IgD-negative memory B cell (primary cell): ENCODE results near the gene CHERP. TPM values are rescaled to one million over a fixed set of nuclear protein-coding genes. Genes with fewer than 3 reads are reported as not detected.

Experiments used
- H3K27ac Mint-ChIP-seq, 3 donors: one replicate each; pipeline ENCODE4 v1.8.0; 2020 to 2022; ENCODE audit warnings: mild to moderate bottlenecking in 3 of 3, mixed read lengths in 3 of 3, moderate library complexity in 1 of 3
- H3K27me3 Mint-ChIP-seq: one replicate; pipeline ENCODE4 v1.8.0; 2021; ENCODE audit warnings: mixed read lengths
- H3K36me3 Mint-ChIP-seq: one replicate; pipeline ENCODE4 v1.8.0; 2020; ENCODE audit warnings: mild to moderate bottlenecking, mixed read lengths
- H3K4me1 Mint-ChIP-seq, 3 donors: one replicate each; pipeline ENCODE4 v1.8.0; 2020 to 2022; ENCODE audit warnings: mixed read lengths in 3 of 3, mild to moderate bottlenecking in 1 of 3
- H3K4me3 Mint-ChIP-seq, 4 donors: one replicate each; pipeline ENCODE4 v1.8.0; 2020 to 2022; ENCODE audit warnings: mild to moderate bottlenecking in 4 of 4, mixed read lengths in 4 of 4, moderate library complexity in 3 of 4
- H3K9me3 Mint-ChIP-seq, 3 donors: one replicate each; pipeline ENCODE4 v1.8.0; 2020 to 2021; ENCODE audit warnings: mixed read lengths in 3 of 3, mild to moderate bottlenecking in 1 of 3
- polyA plus RNA-seq: library from polyadenylated mRNA; unstranded; fragments of 300-500 nt; fragmentation: Illumina TruSeq; gene quantifications from one replicate; pipeline ENCODE4 v1.2.3, GENCODE V29; 2021

CHERP gene
- polyA plus RNA-seq, 1 donor from 2014 or later, result 25.8 TPM

- peak overlapping the region; percentile 94 to 100 (median 96) for H3K4me3 Mint-ChIP-seq
- H3K36me3 Mint-ChIP-seq, result no peaks in the 10 kb centered on the region
- H3K4me1 Mint-ChIP-seq, result peaks cover 33 to 58% (median 46%) of the 10 kb centered on the region in 3 donors
- peaks cover 1% of the 10 kb centered on the region for H3K27me3 Mint-ChIP-seq
- no peaks in the 10 kb centered on the region for H3K9me3 Mint-ChIP-seq
- H3K27ac Mint-ChIP-seq, result peak overlapping the region; percentile 98 to 99 (median 99)
Observed at GRCh38 chr19:16584248-16585093, 42.2 kb upstream of the CHERP start.

DNA sequence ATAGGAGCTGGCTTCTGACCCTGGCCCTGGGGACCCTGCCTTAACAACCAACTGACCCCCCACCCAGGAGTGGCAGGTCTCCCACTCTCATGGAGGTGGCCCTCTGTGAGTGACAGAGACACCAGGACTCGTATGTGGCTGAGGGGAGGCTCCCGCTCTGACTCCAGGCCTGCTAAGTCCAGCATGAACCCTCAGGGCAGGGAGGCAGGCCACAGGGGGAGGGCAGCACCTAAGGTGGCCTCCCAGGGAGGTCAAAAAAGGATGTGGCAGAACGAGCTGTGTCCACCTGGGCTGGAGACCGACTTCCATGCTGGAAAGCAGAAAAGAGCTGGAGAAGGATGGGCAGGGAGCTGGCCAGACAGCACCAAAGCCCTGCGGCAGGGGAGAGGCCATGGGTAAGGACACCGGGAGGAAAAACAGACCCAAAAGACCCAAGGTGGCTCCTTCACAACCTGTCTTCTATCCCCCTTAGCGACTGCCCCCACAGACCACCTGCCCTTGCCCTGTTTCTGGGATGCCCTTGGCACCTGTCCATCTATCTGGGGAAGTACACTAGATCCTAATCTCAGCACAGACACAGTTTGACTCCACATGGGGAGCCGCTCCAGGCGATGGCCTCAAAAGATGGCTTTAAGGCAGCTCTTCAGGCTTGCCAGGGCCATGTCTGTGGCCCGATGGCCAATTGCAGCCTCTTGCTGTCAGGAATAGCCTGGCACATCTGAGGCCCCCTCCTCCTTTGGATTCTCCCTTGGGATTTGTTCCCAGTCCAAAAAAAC is 40.4 kb upstream of the CHERP start:
- peaks cover 20 to 51% (median 37%) of the 10 kb centered on the region in 3 donors for H3K4me1 Mint-ChIP-seq
- no peaks in the 10 kb centered on the region for H3K27me3 Mint-ChIP-seq
- H3K9me3 Mint-ChIP-seq, result no peaks in the 10 kb centered on the region
- H3K36me3 Mint-ChIP-seq, result no peaks in the 10 kb centered on the region
- H3K27ac Mint-ChIP-seq, result peak overlapping the region; percentile 64 to 99 (median 98)
- H3K4me3 Mint-ChIP-seq, result peak overlapping the region in 2 of 4 donors; percentile 98 to 100

- peak overlapping the region in 3 of 4 donors; percentile 87 to 100 (median 89) for H3K4me3 Mint-ChIP-seq
Observed at GRCh38 chr19:16581971-16582343, 39.7 kb upstream of the CHERP start.

GRCh38 chr19:16581145-16581970 is 39.1 kb upstream of the CHERP start:
- Mint-ChIP-seq H3K27ac (peak overlapping the region; percentile 93 to 97 (median 96)), H3K4me3 (peak overlapping the region; percentile 4 to 100 (median 88)), H3K36me3 (no peaks in the 10 kb centered on the region), H3K4me1 (peaks cover 17 to 49% (median 28%) of the 10 kb centered on the region in 3 donors), H3K9me3 (no peaks in the 10 kb centered on the region), H3K27me3 (no peaks in the 10 kb centered on the region)

More at GRCh38 chr19:16581971-16582343, 39.7 kb upstream of the CHERP start:
- Mint-ChIP-seq H3K27me3 (no peaks in the 10 kb centered on the region), H3K27ac (peak overlapping the region; percentile 93 to 97 (median 96)), H3K4me1 (peaks cover 17 to 50% (median 32%) of the 10 kb centered on the region in 3 donors), H3K9me3 (no peaks in the 10 kb centered on the region), H3K36me3 (no peaks in the 10 kb centered on the region)

DNA sequence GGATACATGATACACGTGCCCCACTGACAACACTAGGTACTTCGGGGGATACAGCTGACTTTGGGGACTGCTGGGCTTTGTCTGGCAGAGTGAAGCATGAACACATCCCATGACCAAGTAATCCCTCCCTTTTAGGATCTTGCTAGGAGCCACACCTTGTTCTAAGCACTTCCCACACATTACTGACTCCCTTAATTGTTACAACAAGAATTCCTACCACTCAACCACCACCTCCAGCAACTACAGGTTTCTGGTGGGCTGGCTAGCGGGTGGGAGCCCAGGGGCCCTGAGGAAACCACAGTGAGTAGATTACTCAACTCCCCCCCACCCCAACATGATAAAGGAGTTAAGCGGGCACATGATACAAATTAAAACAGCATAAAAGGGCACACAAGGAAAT is 37.1 kb upstream of the CHERP start:
- peaks cover 11 to 55% (median 28%) of the 10 kb centered on the region in 3 donors for H3K4me1 Mint-ChIP-seq
- peaks cover 1% of the 10 kb centered on the region for H3K36me3 Mint-ChIP-seq

GRCh38 chr19:16577531-16577985 is 35.3 kb upstream of the CHERP start:
- peaks cover 1% of the 10 kb centered on the region for H3K36me3 Mint-ChIP-seq
- H3K27ac Mint-ChIP-seq, result peak overlapping the region in 1 of 3 donors; percentile 69

More for the DNA sequence above, 37.1 kb upstream of the CHERP start:
- peak overlapping the region in 2 of 4 donors; percentile 26 to 68 for H3K4me3 Mint-ChIP-seq
- H3K27me3 Mint-ChIP-seq, result no peaks in the 10 kb centered on the region
- peak overlapping the region in 2 of 3 donors; percentile 57 to 78 for H3K27ac Mint-ChIP-seq
- no peaks in the 10 kb centered on the region for H3K9me3 Mint-ChIP-seq

DNA sequence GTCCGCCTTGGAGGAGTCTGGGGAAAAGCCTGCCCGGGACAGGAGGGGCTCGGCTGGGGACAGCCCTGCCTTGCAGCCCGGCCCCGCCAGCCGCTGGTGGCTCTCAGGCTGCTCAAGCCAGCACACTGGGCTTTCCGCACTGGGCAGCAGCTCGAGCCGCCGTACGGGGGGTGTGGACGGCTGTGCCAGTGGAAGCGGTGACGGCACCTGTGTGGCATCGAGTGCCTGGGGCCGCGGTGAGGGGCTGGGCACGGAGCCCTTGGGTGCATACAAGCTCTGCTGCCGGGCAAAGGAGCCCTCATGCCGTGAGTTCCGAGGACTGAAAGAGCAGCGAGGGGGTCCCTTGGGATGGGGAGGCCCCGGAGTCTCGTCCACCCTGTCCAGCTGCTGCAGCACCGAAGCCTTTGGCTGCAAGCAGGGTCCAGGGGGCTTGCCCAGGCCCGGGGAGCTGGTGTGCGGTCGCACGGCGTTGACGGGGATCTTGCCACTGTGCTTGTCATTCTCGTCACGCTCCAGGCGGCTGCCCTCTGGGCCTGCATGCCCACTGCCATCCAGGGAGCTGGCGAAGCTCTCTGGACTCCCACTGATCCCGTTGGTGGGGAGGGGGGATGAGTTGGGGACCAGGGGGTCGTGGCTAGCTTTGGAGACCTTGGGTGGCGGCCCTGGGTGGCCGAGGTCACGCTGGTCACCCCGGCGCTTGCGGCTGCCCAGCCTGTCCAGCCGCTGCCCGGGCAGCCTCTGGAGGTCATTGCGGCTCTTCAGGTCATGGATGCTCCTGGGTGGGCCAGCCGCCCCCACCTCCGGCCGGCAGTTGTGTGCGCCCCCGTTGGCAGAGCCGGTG is 34.7 kb upstream of the CHERP start:
- H3K27ac Mint-ChIP-seq, result no peak overlapping the region
- H3K36me3 Mint-ChIP-seq, result peaks cover 1% of the 10 kb centered on the region
- peaks cover 14 to 47% (median 30%) of the 10 kb centered on the region in 3 donors for H3K4me1 Mint-ChIP-seq
- peak overlapping the region in 1 of 4 donors; percentile 32 for H3K4me3 Mint-ChIP-seq
- H3K27me3 Mint-ChIP-seq, result no peaks in the 10 kb centered on the region
- H3K9me3 Mint-ChIP-seq, result no peaks in the 10 kb centered on the region

More at GRCh38 chr19:16577531-16577985, 35.3 kb upstream of the CHERP start:
- H3K27me3 Mint-ChIP-seq, result no peaks in the 10 kb centered on the region
- peak overlapping the region in 1 of 4 donors; percentile 63 for H3K4me3 Mint-ChIP-seq
- no peaks in the 10 kb centered on the region for H3K9me3 Mint-ChIP-seq
- H3K4me1 Mint-ChIP-seq, result peaks cover 16 to 53% (median 31%) of the 10 kb centered on the region in 3 donors

GRCh38 chr19:16575861-16576689 is 33.8 kb upstream of the CHERP start:
- peaks cover 1% of the 10 kb centered on the region for H3K36me3 Mint-ChIP-seq
- H3K9me3 Mint-ChIP-seq, result no peaks in the 10 kb centered on the region
- H3K4me1 Mint-ChIP-seq, result peaks cover 13 to 45% (median 32%) of the 10 kb centered on the region in 3 donors
- peak overlapping the region in 1 of 4 donors; percentile 32 for H3K4me3 Mint-ChIP-seq
- H3K27me3 Mint-ChIP-seq, result no peaks in the 10 kb centered on the region
- peak overlapping the region in 1 of 3 donors; percentile 86 for H3K27ac Mint-ChIP-seq

DNA sequence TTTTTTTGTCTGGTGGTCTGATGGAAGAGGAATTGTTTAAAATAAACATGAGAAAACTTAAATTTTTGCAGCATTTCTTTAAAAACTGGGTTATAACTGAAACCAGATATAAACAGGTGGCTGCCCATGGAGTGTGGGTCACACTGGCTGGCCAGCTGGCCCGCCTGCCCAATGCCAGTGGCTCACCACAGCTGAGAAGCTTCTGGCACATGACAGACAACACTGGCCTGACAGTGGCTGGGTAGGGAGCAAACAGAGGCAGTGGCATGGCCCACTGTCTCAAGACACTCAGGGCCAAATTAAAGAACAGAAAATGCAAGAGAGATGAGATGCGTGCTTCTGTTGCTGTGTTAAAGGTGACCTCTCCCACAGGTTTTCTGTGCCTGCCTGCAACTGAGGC is 33.0 kb upstream of the CHERP start:
- peak overlapping the region in 1 of 4 donors; percentile 89 for H3K4me3 Mint-ChIP-seq

DNA sequence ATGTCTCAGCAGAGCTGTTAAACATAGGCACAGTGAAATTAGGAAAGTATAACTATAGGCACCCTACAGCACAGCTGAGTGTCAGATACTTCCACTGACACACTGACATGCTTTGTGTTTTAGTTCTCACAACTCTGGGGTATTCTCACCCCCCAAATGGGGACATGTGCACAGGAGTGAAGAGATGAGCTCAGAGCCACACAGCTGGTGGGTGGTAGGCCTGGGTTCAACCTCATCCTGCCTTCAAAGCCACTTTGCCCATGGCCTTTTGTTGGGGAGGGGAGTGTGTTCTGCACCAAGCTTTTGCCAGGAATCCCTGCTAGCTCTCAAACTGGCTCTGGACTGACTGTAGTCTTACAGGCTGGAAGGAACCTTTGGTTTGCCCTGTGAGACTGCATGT is 31.7 kb upstream of the CHERP start:
- Mint-ChIP-seq H3K36me3 (peaks cover 1% of the 10 kb centered on the region), H3K9me3 (no peaks in the 10 kb centered on the region), H3K27ac (peak overlapping the region; percentile 46 to 81 (median 75)), H3K4me1 (peaks cover 13 to 36% (median 29%) of the 10 kb centered on the region in 3 donors), H3K27me3 (no peaks in the 10 kb centered on the region), H3K4me3 (peak overlapping the region; percentile 62 to 98 (median 92))

More for the DNA sequence above, 33.0 kb upstream of the CHERP start:
- peaks cover 13 to 46% (median 36%) of the 10 kb centered on the region in 3 donors for H3K4me1 Mint-ChIP-seq
- H3K36me3 Mint-ChIP-seq, result peaks cover 1% of the 10 kb centered on the region
- no peaks in the 10 kb centered on the region for H3K27me3 Mint-ChIP-seq
- no peaks in the 10 kb centered on the region for H3K9me3 Mint-ChIP-seq
- peak overlapping the region in 2 of 3 donors; percentile 81 to 86 for H3K27ac Mint-ChIP-seq

DNA sequence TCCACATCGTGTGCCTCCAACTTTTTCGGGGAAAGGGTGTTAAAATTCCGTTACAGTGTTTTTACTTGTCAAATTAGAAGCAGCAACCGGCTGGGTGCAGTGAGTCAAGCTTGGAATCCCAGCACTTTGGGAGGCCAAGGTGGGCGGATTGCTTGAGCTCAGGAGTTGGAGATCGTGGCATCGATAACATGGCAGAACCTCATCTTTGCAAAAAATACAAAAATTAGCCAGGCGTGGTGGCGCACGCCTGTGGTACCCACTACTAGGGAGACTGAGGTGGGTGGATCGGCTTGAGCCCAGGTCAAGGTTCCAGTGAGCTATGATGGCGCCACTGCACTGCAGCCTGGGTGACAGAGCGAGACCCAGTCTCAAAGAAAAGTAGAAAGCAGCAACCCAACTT is 31.1 kb upstream of the CHERP start:
- H3K27ac Mint-ChIP-seq, result peak overlapping the region; percentile 81 to 98 (median 98)
- H3K4me1 Mint-ChIP-seq, result peaks cover 13 to 33% (median 29%) of the 10 kb centered on the region in 3 donors
- H3K9me3 Mint-ChIP-seq, result no peaks in the 10 kb centered on the region
- peak overlapping the region; percentile 89 to 99 (median 97) for H3K4me3 Mint-ChIP-seq
- peaks cover 1% of the 10 kb centered on the region for H3K36me3 Mint-ChIP-seq
- no peaks in the 10 kb centered on the region for H3K27me3 Mint-ChIP-seq

DNA sequence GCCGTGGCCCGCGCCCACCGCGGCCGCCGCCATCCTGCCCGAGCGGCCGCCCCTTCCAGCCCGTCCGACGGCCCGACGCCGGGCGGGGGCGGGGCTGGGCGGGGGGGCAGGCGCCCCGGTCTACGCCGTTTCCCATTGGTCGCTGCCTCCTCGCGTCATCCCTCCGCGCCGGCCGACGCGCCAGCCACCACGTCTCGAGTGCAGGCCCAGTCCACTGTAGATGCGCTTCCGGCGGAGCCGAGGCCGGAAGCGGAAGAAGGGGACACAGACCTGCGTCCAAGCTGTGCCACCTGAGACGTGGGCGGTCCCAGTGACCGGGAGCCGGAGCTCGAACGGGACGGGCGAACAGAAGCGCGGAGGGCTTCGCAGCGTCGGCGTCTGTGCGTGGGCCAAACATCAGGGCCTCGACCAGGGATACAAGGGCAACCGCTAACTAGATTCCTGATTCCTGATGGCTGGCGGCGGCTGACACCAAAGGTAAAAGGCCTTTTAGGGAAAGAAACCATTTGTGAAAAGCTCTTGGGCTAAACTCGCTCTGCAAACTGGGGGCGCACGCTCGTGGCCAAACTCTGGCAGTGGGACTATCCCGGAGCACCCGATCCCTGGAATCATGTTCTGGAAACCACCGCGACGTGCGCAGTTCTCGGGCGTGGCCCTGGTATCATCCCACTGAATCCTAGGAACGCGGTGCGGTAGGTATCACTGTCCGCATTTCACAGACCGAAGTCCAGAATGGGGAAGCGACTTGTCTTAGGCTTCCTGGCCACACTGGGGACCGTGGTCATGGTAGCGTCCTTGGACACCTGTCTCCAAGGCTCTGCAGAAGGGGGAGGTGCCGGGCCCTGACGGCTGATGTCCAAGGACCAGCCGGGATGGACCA is 30.3 kb upstream of the CHERP start, which contains the start of gene SLC35E1:
SLC35E1 (minus strand) TSS at position 84 of the 880 bp plus-strand sequence; CDS start at position 33, 51 bp downstream.
- Mint-ChIP-seq H3K36me3 (peaks cover 1% of the 10 kb centered on the region), H3K27ac (peak within 1 kb of the TSS; percentile 91 to 98 (median 98)), H3K4me1 (peaks cover 13 to 33% (median 29%) of the 10 kb centered on the region in 3 donors), H3K9me3 (no peaks in the 10 kb centered on the region), H3K27me3 (no peaks in the 10 kb centered on the region), H3K4me3 (peak within 1 kb of the TSS; percentile 89 to 99 (median 97))
